ENCODE data around the gene PALM3. TPM values are rescaled to one million over a fixed set of nuclear protein-coding genes. Genes with fewer than 3 reads are reported as not detected.
"Not testable (repeated sequence)": the region's sequence is repeated elsewhere in the genome, so short reads cannot be mapped to it uniquely, and the experiment has no call there.

PALM3 gene
- polyA plus RNA-seq, 3 donors = 0.45 to 9.9 (median 1.9) TPM

DNA sequence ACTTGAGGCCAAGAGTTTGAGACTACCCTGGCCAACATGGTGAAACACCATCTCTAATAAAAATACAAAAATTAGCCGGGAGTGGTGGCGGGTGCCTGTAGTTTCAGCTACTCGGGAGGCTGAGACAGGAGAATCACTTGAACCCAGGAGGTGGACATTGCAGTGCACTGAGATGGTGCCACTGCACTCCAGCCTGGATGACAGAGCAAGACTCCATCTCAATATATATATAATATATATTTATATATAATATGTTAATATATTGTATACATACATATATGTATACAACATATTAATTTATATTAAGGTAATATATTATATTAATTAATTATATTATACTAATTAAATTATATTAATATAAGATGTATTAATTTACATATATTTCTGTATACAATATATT lies 42.1 kb downstream of the PALM3 start:
- WGBS, 3 donors = 92 to 97% (median 92%) methylated on average over 3 of the region's 3 CpGs
- not testable (repeated sequence) for H3K27ac ChIP-seq (ENCODE audit: low read depth, low read length)

DNA sequence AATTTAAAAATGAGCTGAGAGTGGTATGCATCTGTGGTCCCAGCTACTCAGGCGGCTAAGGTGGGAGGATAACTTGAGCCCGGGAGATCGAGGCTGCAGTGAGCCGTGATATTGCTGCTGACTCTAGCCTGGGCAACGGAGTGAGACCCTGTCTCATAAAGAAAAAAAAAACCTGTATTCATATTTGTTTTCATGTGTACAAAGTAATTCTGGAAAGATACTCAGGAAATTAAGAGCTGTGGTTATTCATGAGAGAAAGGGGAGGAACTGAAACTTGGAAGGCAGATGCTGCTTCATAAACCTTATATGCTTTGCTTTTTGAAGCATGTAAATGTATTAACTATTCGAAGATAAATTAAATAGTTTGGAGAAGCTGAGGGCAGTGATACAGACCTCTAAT lies 42.8 kb downstream of the PALM3 start:
- no peak overlapping the region for H3K27ac ChIP-seq (ENCODE audit: low read depth, low read length)
- whole genome bisulfite sequencing, 3 donors = 76 to 79% (median 78%) methylated on average over 6 of the region's 6 CpGs

DNA sequence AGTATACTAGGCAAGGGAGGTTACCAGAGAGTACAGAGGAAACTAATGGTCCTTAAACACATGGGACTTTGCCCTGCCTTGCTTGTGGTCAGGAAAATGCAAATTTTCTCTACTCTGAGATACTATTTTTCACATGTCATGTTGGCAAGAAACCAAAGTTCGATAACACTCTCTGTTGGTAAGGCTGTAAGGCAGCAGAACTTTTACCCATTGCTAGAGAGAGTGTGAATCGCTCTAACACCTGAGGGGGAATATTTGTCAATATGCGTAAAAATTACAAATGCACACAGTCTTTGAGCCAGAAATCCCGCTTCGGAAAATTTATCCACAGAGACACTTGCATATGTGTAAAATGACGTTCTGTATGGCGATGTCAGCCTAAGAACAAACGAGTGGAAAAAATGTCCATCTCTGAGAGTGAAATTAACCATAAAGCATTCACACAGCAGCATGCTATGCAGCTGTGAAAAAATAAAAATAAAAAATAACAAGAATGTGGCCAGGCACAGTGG lies 46.3 kb downstream of the PALM3 start:
- no peak overlapping the region for H3K27ac ChIP-seq (ENCODE audit: low read depth, low read length)

DNA sequence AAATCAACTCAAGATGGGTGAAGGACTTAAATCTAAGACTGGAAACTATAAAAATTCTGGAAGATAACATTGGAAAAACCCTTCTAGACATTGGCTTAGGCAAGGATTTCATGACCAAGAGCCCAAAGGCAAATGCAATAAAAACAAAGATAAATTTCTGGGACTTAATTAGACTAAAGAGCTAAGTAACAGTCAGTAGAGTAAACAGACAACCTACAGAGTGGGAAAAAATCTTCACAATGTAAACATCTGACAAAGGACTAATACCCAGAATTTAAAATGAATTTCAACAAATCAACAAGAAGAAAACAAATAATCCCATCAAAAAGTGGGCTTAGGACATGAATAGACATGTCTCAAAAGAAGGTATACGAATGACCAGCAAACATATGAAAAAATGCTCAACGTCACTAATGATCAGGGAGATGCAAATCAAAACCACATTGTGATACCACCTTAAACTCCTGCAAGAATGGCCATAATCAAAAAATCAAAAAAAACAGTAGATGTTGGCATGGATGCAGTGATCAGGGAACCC lies 49.4 kb downstream of the PALM3 start:
- WGBS, 3 donors = 85 to 95% (median 92%) methylated on average over 2 of the region's 2 CpGs

More for the DNA sequence above, 46.3 kb downstream of the PALM3 start:
- WGBS, 3 donors = 24 to 81% (median 72%) methylated on average over 8 of the region's 8 CpGs

DNA sequence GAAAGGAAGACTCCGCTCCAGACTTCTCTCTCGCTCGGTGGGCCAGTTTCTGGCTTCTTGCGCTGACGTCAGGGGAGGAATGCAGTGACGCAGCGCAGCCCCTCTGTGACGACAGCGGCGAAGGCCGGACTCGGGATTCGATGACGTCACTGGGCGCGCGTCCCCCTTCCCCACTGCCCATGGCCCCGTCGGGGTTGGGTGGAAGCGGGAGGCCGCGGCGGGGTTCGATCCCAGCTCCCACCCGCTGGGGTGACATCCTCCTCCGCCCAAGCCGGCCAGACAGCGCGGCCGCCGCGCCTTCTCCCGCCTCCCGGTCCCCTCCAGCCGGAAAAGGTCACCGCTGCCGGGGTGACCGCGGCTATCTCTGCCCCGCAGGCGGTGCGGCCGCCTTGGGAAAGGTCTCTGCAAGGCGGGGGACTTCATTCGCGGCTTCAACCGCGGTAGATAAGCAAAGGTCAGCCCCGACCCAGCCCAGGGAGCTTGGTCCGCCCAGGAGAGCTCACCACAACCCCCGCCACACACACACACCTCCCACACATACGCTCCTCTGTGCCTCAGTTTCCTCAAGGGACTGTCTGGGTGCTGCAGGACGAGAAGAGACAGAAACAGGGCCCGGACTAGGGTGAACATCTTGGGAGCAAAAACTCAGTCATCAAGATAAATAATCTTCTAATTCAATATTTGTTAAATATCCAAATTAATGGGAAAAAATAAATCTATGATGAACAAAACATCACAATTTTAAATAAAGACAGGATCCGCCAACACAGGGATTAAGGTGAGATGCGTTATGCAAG lies 54.9 kb downstream of the PALM3 start:
- H3K27ac ChIP-seq (ENCODE audit: low read depth, low read length) = peak overlapping the region; percentile 93
- WGBS, 3 donors = 4 to 5% (median 4%) methylated on average over 56 of the region's 56 CpGs

More for the DNA sequence above, 49.4 kb downstream of the PALM3 start:
- H3K27ac ChIP-seq (ENCODE audit: low read depth, low read length) = no peak overlapping the region

DNA sequence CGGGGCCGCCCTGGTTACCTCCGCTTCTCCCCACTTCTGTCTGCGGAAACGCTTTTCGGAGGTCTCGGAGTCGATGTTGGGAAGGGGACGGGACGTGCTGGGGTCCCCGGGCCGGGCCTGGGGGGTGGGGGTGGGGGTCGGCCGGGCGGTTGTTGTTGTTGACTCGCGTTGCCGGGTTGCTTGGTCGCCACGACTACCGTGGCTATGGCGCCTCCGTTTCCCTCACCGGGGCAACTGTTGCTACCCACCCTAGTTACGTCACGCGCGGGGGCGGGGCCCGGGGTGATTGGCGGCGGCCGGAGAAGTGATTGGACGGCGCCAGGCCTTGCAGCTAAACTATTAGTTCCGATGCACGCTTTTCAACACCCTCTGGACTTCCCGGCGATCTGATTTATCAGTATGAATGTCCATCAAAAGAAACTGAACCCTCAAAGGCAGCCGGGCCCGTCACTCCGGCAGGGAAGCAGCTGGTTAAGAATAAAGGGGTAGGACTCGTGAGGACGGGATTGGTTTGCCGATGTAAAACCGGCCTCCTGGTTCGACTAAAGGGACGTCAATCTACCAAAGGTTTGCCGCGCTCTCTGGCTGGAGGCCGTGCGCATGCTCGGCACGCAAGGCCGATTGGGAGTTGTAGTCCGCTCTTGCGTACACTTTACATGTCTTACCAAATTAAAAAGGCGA lies 55.7 kb downstream of the PALM3 start, which contains the start of gene RFX1:
TSS of gene RFX1 (minus strand) at position 236 of the 681 bp plus-strand sequence. CDS start 12,477 bp downstream, outside the sequence.
- 0% methylated on average over 58 of the region's 58 CpGs for WGBS, 3 donors
- peak within 1 kb of the TSS; percentile 100 for H3K27ac ChIP-seq (ENCODE audit: low read depth, low read length)

DNA sequence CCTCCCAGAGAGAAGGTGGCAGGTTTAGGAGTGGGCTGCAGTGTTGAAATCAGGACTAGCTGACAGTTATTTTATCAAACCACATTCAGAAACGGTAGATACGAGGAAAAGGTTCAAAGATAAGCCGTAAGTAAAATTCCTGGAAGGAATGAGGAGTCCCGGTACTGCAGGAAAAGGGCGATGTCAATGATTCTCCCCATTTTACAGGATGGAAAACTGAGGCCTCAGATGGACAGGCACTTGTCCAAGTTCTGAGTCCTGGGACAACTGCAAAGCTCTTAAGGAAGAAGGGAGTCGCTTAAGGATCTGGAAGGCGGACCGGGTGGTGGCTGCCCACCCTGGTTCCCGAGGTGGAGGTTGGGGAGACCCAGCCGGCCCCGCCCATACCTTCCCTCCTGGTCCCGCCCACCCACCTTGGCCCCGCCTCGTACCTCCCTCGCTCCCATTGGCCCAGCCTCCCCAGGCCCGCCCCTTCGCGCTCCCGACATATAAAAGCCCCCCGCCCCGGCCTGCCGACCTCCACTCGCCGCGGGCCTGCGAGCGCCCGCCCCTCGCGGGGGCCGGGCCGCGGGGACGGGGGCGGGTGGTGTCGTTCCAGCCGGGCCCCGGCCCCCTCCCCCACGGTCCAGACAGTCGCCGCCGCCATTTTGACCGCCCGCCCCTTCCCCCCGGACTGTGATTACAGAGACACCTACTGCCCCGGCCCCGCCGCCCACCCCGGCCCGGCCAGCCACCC lies 56.4 kb downstream of the PALM3 start:
- peak overlapping the region; percentile 100 for H3K27ac ChIP-seq (ENCODE audit: low read depth, low read length)
- WGBS, 3 donors = 5 to 8% (median 7%) methylated on average over 19 to 50 of the region's 50 CpGs

DNA sequence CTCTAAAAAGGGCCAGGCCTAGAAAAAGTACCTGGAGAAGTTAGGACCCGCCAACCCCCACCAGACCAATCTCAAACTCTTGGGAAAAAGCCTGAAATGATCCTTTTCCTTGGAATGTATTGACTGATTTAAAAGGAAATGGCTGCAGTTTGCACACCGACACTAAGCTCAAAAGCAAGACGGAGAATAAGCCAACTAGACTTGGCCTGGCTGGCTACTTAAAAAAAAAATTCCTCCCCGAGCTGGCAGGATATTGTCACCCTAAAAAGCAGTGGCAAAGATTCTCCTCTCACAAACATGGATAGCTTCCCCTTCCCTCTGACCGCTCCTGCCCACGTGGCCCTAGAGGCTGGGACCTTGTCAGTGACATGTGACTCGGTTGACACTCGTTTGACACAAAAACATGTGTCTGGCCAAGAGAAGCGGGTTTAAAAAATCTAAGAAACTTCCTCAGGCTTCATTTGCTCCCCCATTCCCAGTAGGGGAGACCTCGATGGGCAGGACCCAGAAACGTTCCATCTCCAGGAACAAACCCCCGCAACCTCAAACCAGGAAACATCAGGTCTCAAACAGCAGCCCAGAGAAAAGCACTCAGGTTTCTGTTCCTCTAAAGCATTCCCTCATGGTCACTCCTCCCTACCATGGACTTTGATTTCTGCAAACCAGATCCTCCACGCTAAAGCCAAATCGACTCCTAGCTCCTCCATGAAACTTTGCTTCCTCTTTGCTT lies 57.1 kb downstream of the PALM3 start:
- H3K27ac ChIP-seq (ENCODE audit: low read depth, low read length) = no peak overlapping the region
- WGBS, 3 donors = 9 to 19% (median 15%) methylated on average over 14 of the region's 14 CpGs

Other genes with a start within 250 kb of the PALM3 start
- not detected for gene NANOS3, start 184.9 kb downstream of the PALM3 start, polyA plus RNA-seq
- gene BRME1, start 156.0 kb downstream of the PALM3 start, polyA plus RNA-seq = 1 to 10 TPM; 1.1 to 3.7 (median 2.9) TPM
- gene CC2D1A, start 155.9 kb downstream of the PALM3 start, polyA plus RNA-seq = 10 to 100 TPM; 17.0 to 27.9 (median 20.4) TPM
- 1 to 10 TPM in 1 of 3 donors, under 1 TPM in 2; 0.10 to 2.5 (median 0.58) TPM for gene PODNL1, start 123.7 kb downstream of the PALM3 start, polyA plus RNA-seq
- gene DCAF15, start 109.6 kb downstream of the PALM3 start, polyA plus RNA-seq = 10 to 100 TPM; 13.5 to 29.0 (median 16.2) TPM
- 1 to 10 TPM; 4.4 to 5.8 (median 4.4) TPM for gene RFX1, start 55.8 kb downstream of the PALM3 start, polyA plus RNA-seq
- gene RLN3, start 33.9 kb downstream of the PALM3 start, polyA plus RNA-seq = not detected
- gene IL27RA, start 30.3 kb downstream of the PALM3 start, polyA plus RNA-seq = 1 to 10 TPM; 2.7 to 8.5 (median 2.9) TPM
- 10 to 100 TPM in 1 of 3 donors, 1 to 10 TPM in 2; 2.3 to 13.2 (median 3.8) TPM for gene MISP3, start 10.7 kb upstream of the PALM3 start, polyA plus RNA-seq
- not detected for gene C19orf67, start 23.7 kb upstream of the PALM3 start, polyA plus RNA-seq
- 10 to 100 TPM; 20.0 to 28.6 (median 24.4) TPM for gene SAMD1, start 28.7 kb upstream of the PALM3 start, polyA plus RNA-seq
- 10 to 100 TPM; 29.8 to 95.5 (median 73.2) TPM for gene PRKACA, start 55.7 kb upstream of the PALM3 start, polyA plus RNA-seq
- 1 to 10 TPM in 1 of 3 donors, under 1 TPM in 2; 0.40 to 1.8 (median 0.71) TPM for gene ASF1B, start 74.5 kb upstream of the PALM3 start, polyA plus RNA-seq
- 10 to 100 TPM in 2 of 3 donors, 1 to 10 TPM in 1; 5.7 to 12.3 (median 11.3) TPM for gene ADGRL1, start 144.1 kb upstream of the PALM3 start, polyA plus RNA-seq

All from adipose tissue (tissue), 3 donors.